GM18861 (cell line): ENCODE results near the gene ASMTL.
"Not testable (repeated sequence)": the region's sequence is repeated elsewhere in the genome, so short reads cannot be mapped to it uniquely, and the experiment has no call there.

Experiments used
- ATAC-seq: cut with Tn5 transposase; IDR thresholded peaks from one replicate; pipeline ENCODE4 v1.9.1; 2021; ENCODE audit not compliant: unreplicated experiment

ASMTL gene

GRCh38 chrX:1462596-1463251 lies 10.0 kb upstream of the ASMTL start:
- no peak for ATAC-seq

- no peak for ATAC-seq
Measured at GRCh38 chrX:1462110-1462509, 9.4 kb upstream of the ASMTL start.

GRCh38 chrX:1455948-1456280 lies 3.2 kb upstream of the ASMTL start:
- ATAC-seq, result no peak

- ATAC-seq, result peak; percentile 59
Measured at GRCh38 chrX:1453951-1454785, 1.5 kb upstream of the ASMTL start.

GRCh38 chrX:1453395-1453783 lies 680 bp upstream of the ASMTL start:
- no peak for ATAC-seq

GRCh38 chrX:1451661-1452515 lies 821 bp downstream of the ASMTL start:
- ATAC-seq, result no peak

- no peak for ATAC-seq
Measured at GRCh38 chrX:1451251-1451660, 1.5 kb downstream of the ASMTL start.

GRCh38 chrX:1450361-1451161 lies 2.1 kb downstream of the ASMTL start:
- no peak for ATAC-seq

GRCh38 chrX:1449823-1450149 lies 2.9 kb downstream of the ASMTL start:
- ATAC-seq, result no peak

- no peak for ATAC-seq
Measured at GRCh38 chrX:1449036-1449822, 3.5 kb downstream of the ASMTL start.

- ATAC-seq, result not testable (repeated sequence)
Measured at GRCh38 chrX:1448573-1449001, 4.1 kb downstream of the ASMTL start.

GRCh38 chrX:1447969-1448572 lies 4.6 kb downstream of the ASMTL start:
- not testable (repeated sequence) for ATAC-seq

GRCh38 chrX:1446984-1447968 lies 5.4 kb downstream of the ASMTL start:
- ATAC-seq, result peak; percentile 50

GRCh38 chrX:1444561-1445500 lies 7.9 kb downstream of the ASMTL start:
- ATAC-seq, result no peak

GRCh38 chrX:1443496-1444075 lies 9.1 kb downstream of the ASMTL start:
- no peak for ATAC-seq

- no peak for ATAC-seq
Measured at GRCh38 chrX:1442724-1443367, 9.9 kb downstream of the ASMTL start.
